GM23248 (cell line): Measurements from ENCODE around the gene AGMO.

Experiments
- EZH2 ChIP-seq: fragments of 200-600 bp; sonication (generic); IDR thresholded peaks from 2 replicates; pipeline ENCODE4 v1.6.1; 2018; ENCODE audit warnings: antibody characterized with exemption, mild to moderate bottlenecking; ENCODE audit not compliant: insufficient read depth, poor library complexity, severe bottlenecking
- EZH2phosphoT487 ChIP-seq: fragments of 200-600 bp; sonication (generic); IDR thresholded peaks from 2 replicates; pipeline ENCODE4 v1.6.1; 2018; ENCODE audit warnings: antibody characterized with exemption, moderate library complexity, mild to moderate bottlenecking, low read depth; ENCODE audit not compliant: insufficient read depth

DNA sequence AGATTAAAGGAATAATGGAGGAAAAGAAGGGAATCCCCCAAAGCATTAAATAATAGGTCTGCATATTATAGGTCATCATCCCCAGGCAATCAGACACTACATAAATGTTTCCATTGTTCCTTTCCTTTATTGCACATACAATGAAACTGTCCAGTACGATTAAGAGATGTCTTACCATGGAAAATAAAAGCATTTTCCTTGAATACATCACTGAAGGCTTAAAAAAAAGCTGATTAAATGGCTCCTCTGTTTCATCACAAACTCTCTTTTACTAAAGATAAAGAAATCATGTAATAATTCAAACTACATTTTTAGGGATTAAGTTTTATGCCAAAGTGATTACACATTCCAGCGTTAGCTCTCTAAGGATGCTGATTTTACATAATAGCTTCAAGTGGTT lies 316.0 kb downstream of the AGMO start:
- TF ChIP-seq EZH2 (no peak), EZH2phosphoT487 (no peak)
